GM21723 (cell line): ENCODE data around the gene NCOA1.
A peak's percentile ranks its signal among the peaks of the same experiment; 100 is the strongest.
"Not testable (repeated sequence)": the region's sequence is repeated elsewhere in the genome, so short reads cannot be mapped to it uniquely, and the experiment has no call there.

Experiments used
- ATAC-seq: cut with Tn5 transposase; IDR thresholded peaks from one replicate; pipeline ENCODE4 v1.9.1; 2021; ENCODE audit warnings: mild to moderate bottlenecking, moderate library complexity; ENCODE audit not compliant: unreplicated experiment

NCOA1 gene

DNA sequence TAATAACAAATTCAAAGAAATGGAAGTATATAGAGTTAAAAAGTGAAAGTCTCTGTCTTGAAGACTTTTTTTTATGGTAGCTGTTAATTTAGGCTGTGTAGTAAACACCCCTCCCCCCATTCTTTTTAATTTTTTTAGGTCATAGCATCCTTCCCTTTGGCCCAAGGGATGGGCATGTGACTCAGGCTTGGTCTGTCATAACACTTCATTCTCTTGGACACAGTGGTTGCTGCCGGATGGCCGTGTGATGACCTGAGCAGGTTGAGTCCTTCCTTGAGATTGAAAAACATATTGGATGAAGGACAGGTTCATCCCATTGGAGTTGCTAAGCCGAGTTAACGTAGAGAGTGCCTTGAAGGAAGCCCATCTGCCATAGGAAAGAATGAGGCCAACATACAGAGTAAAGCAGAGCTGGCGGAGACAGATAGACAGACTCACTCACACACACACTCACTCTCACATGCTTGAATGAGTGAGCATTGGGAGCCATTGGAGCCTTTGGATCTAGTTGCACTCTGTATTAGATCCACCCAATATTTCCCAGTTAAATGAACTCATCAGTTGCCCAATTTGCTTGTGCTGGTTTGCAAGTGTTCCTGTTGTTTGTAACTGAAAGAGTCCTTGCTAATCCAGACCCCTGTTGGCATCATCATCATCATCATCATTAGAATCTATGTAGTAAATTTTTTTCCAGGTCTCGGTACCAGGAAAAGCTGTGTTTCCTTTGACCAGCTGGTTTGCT, 14.7 kb downstream of the NCOA1 start:
- no peak for ATAC-seq

DNA sequence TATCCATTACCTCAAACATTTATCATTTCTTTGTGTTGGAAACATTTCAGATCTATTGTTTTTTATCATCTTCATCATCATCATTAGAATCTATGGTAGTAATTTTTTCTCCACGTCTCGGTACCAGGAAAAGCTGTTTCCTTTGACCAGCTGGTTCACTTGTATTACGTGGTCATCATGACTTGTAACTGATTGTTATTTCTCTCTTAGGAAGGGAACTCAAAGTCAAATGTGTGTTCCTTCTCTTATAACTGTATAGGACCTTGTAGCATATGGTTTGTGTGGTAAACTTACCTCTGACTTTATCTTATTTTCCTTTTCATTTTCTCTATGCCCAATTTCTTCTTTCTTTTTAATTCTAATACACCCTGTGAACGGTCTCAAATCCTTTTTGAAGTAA, 16.5 kb downstream of the NCOA1 start:
- ATAC-seq: no peak

DNA sequence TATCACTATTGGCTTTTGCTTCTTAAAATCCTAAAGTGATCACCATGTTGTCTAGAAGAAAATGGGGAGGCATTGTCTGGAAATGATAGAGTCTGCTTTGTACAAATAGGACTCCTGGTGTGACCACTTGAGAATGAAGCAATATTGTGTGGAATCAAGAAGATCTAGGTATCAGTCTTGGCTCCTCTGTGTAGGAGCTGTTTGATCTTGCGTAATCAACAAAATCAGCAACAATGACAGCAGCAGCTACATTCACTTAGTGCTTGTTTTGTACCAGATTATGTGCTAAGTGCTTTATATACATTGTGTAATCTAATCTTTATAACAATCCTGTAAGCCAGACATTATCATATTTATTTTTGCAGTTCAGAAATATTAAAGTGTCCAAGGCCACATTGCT, 17.8 kb downstream of the NCOA1 start:
- peak; percentile 1 for ATAC-seq

DNA sequence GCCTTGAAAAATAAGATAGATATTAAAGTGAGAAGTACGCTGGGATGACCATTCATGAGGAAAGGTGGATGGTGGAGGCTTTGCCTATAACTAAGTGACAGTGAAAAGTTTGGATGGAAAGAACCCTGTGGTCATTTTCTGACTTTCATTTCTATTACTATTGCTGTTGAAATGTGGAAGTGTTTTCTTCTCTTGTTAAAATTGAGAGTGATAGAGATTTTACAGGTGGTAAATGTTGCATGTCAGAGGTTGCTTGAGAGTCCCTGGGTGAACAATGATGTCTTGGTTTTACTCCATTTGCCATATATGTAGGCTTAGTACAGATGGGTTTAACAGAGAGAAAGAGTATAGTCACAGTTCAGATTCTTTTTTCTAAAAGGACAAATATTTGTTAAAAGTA, 18.4 kb downstream of the NCOA1 start:
- peak; percentile 82 for ATAC-seq

DNA sequence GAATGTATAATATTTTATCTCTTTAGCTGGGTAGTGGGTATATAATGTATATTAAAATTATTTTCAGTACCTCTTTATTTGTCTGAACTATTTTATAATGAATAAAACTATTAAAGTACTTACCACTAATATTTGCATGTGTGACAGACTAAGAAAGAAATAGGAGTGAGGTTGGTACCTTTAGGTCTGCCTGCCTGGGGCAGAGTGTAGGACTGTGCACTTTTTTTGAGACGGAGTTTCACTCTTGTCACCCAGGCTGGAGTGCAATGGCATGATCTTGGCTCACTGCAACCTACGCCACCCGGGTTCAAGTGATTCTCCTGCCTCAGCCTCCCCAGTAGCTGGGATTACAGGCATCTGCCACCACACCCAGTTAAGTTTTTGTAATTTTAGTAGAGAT, 18.8 kb downstream of the NCOA1 start:
- ATAC-seq: peak; percentile 48

DNA sequence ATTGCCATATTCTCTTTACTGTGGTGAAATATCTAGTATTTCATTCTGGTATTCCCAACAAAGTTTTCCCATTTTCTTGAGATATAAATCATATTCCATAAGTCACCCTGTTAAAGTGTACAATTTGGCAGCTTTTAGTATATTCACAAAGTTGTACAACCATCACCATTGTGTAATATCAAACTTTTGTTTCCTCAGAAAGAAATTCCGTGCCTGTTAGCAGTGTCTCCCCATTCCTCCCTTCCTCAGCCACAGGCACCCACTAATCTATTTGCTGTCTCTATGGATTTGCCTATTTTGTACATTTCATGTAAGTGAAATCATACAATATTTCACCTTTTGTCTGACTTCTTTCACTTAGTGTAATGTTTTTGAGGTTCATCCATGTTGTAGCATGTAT, 19.7 kb downstream of the NCOA1 start:
- ATAC-seq: no peak

DNA sequence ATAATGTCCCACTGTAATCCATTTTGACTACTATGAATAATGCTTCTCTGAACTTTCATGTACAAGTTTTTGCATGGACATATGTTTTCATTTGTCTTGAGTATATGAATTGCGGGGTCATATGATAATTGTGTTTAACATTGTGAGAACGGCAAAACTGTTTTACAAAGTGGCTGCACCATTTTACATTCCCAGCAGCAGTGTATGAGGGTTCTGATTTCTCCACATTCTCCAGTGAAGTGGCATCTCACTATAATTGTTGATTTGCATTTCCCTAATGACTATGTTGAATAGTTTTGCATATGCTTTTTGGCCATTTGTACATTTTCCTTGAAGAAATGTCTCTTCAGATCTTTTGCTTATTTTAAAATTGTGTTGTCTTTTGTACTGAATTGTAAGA, 20.1 kb downstream of the NCOA1 start:
- ATAC-seq: no peak

DNA sequence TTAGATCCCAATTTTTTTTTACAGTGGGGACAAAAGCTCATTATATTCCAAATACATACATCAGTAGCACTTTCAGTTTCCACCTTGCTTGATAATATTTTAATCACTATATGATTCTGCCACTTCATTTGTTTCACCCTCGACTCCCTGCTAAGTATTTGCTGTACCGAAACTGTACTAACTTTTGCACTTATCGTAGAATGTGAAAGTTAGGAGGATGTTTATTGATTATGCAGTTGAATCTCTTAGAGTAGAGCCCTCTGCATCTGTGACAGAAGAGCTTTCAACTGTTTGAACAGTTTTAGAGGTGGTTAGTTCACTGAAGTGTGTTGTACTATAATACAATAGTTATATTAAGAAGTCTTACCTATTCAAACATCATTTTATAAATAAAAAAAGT, 20.8 kb downstream of the NCOA1 start:
- no peak for ATAC-seq

DNA sequence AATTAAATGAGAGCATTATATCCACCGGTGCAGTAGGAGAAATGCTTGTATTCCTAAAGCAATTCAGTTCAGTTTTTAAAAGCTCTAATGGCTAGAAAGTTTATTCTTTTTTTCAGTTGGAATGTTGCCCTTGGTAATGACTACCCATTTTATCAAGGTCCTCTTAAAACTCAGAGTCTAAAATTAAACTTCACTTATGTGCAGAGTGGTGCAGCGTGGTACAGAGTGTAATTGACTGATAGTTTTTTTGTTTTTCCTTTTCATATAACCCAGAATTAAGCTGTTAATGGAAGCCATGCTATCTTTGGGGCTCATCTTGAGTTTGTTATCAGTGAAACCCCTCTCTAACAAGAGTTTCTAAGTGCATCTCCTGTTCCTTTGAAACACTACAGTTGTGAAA, 21.4 kb downstream of the NCOA1 start:
- ATAC-seq: no peak

DNA sequence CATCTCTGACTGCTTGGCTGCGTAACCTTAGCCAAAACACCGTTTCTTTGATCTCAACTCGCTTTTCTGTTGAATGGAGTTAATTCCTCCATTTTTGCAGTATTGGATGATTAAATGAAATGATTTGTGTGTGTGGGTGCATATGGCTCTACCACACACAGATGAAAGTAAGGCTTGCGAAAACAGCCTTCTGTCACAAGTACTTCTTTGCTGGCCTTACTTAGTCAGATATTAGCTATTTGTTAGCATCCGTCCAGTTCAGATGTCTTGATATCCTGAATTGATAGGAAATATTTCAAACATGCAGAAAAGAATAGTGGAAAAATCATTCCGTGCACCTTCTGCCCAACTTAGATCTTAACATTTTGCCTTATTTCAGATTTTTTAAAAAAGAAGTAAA, 21.8 kb downstream of the NCOA1 start:
- ATAC-seq: no peak

DNA sequence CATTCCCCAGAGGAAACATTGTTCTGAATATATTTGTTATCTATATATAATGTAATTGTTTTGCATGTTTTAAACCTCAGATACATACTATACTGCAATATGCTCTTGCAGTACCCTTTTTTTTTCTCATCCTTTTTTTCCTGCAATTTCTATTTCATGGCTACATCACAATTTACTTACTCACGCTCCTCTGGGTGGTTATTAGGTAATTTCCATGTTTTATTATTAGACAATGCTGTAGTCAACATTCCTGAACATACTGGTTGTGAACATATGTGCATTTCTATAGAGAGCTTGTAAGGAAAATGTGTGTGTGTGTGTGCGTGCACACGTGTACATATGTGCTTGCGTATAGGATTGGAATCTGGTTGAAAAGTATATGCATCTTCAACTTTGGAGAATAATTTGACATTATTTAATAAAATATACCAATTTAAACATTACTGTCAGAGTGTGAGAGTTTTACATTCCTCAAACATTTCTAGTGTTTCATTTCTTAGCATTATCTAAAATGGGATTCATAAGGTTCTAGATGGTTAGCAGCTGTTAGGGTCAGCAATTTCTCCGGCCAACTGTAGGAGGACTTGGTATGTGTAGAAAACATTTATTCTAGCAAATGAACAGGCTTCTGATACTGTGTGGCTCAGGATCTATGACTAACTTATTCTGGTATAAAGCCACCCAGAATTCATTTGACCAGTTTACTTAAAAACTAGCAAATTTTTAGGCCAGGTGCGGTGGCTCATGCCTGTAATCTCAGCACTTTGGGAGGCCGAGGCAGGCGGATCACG, 22.4 kb downstream of the NCOA1 start:
- ATAC-seq: no peak

DNA sequence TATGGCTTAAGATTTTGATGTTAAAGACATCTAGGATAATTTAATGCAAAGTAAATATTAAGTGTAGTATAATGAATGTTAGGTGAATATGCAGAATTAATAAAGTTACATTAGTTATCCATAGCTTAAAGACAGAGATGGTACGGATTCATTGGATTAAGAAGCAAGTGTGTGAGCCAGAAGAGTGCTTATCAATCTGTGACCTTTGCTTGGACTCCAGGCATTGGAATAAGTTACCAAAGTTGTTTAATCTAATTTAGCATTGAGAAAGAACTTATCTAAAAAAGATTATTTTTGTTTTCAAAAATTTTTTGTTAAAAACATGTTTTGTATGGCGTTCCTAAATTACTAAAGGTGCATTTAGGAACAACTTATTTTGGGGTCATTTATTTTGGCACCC, 23.8 kb downstream of the NCOA1 start:
- ATAC-seq: no peak

DNA sequence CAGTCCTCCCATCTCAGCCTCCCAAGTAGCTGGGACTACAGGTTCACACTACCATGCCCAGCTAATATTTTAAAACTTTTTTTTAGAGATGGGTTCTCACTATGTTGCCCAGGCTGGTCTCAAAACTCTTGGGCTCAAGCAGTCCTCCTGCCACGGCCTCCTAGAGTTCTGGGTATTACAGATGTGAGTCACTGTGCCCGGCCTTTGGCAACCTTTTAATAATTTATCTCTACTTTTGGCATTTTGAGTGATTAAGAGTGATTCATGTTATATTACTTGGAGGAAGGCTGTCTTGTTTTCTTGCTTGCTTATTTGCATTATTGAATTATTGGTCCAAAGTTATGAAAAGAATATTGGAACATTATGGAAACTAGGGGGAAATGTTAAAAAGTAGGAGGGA, 24.3 kb downstream of the NCOA1 start:
- no peak for ATAC-seq

DNA sequence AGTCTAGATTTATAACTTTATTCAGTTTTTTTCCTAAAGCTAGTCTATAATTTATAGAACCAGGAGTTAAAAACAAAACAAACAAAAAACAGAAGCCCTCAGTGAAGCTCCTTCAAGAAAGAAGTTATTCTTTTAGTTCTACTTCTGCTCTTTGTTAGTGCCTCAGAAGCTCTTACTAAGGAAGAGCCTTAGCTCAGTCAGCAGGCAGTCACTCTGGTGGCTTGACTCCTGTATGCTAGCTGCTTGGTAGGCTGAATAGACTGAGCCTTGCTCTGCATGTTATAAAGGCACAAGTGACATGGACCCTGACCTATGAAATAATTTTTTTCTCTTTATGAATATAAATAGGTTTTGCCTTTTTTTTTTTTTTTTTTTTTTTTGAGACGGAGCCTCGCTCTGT, 24.8 kb downstream of the NCOA1 start:
- no peak for ATAC-seq

DNA sequence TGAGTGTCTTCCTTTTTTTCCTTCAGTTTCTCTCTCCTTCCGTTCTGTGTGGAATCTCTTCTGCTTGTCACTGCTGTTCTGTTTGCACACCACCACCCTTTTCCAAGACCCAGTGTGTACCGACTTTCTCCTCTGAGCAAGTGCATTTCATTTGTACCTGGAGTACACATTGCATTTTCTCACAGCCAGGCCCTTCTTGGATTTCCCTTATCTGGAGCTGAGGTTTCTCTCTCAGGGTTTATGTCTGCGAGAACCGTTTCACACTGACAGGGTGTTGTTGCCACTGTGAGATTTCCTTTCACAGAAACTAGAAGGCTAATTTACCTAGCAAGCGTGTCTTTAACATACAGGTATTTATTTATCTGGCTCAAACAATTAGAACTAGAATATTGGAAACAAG, 26.2 kb downstream of the NCOA1 start:
- no peak for ATAC-seq

DNA sequence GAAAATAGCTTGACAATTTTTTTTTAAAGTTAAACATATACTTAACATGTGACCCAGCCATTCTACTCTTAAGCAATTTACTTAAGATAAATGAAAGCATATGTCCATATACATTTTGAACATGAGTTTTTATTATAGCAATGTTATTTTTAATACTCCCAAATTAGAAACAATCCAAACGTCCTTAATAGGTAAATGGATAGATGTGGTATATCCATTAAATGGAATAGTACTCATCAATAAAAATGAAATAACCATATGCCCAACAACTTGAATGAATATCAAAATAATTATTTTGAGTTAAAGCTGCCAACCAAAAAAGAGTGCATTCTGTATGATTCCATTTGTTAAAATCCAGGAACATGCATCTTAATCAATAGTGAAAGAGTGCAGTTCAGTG, 29.1 kb downstream of the NCOA1 start:
- no peak for ATAC-seq

DNA sequence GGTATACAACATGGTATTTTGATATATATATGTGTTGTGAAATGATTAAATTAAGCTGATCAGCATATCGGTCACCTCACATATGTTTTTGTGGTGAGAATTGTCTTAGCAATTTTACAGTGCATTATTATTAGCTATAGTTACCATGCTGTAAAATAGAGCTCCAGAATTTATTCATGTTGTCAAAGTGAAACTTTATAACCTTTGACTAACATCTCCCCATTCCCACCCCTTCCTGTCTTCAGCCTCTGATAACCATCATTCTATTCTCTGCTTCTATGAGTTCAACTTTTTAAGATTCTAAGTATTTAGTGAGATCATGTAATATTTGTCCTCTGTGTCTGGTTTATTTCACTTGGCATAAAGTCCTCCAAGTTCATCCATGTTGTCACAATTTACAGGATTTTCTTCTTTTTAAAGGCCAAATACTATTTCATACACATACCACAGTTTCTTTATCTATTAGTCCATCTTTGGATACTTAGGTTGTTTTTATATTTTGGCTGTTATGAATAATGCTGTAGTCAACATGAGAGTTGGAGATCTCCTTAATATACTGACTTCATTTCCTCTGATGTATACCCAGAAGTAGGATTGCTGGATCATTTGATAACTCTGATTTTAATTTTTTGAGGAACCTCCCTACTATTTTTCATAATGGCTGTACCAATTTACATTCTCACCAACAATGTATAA, 30.3 kb downstream of the NCOA1 start:
- ATAC-seq: no peak

DNA sequence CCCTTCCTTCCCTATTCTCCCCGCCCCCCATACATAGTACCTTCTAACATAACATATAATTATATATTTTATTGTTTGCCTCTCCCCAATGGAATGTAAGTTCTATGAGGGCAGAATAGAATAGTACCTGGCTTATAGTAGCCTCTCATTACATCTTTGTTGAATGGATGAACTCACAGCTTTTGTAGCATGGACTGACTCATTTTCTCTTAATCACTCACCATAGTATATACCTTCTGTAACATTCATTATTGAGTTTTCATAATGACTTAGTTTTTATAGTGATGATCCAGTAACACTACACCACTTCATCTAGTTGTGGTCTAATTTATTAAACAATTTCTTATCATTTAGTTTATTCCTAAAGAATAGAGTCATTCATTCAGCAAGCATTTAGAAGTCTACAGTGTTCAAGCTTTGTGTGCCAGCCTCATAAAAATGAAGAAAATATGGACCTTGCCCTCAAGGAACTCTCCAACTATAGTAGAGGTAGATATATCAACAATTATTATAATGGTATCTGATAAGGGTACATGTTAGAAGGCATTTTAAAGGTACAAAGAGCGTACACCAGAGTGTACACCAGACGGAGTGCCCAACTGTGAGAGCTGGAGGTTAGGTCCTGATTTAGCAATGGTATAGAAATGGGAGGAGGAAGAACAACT, 31.1 kb downstream of the NCOA1 start:
- ATAC-seq: no peak

DNA sequence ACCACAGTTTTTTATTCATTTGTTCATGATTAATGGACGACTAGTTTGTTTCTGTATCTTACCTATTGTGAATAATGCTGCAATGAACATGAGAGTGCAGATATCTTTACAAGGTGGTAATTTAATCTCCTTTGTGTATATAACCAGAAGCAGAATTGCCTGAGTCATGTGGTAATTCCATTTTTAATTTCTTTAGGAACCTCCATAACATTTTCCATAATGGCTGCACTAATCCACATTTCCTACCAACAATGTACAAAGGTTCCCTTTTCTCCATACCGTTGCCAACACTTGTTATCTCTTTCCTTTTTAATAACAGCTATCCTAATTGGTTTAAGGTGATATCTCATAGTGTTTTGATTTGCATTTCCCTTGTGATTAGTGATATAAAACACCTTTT, 36.5 kb downstream of the NCOA1 start:
- no peak for ATAC-seq

DNA sequence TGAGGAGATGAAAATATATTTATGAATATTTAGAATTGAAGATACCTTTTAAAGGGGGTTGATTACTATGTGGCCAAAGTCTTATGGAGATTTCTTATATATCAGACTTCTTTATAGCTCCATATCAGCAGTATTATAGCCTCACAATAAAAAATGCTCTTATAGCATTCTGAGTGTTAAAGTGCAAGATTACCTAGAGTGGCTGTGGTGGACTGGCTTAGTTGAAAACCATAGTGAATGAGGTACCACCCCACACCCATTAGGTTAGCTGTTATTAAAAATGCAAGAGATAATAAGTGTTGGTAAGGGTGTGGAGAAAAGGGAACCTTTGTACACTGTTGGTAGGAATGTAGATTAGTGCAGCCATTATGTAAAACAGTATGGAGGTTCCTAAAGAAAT, 39.7 kb downstream of the NCOA1 start:
- no peak for ATAC-seq

DNA sequence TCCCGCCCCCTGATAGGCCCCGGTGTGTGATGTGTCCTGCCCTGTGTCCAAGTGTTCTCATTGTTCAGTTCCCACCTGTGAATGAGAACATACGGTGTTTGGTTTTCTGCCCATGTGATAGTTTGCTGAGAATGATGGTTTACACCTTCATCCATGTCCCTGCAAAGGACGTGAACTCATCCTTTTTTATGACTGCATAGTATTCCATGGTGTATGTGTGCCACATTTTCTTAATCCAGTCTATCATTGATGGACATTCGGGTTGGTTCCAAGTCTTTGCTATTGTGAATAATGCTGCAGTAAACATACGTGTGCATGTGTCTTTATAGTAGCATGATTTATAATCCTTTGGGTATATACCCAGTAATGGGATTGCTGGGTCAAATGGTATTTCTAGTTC, 40.6 kb downstream of the NCOA1 start:
- ATAC-seq: not testable (repeated sequence)
